NCI-H128 (cell line): ENCODE data around the gene LOXHD1.

Experiments
- DNase-seq: peaks from one replicate; lab custom pipeline; 2025; ENCODE audit not compliant: unreplicated experiment; lab: John Stamatoyannopoulos, UW

The LOXHD1 gene

DNA sequence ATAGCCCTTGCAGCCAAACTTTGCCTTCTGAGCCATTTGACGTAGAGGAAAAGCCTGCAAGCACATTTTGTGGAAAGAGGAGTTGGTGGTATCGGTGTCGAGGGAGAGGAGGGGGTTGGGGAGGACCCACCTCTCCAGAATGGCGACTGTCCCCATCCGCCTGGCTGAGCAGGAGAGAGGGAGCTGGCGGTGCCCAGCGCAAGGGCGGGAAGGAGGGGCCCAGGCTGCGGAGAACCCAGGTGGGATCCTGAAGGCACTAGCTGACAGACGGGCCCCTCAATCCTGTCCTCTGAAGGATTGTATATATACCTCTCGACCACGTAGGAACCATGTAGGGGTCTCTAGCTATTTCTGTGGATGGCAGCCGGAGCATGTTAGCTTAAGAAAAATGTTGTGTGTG is 200.3 kb downstream of the LOXHD1 start:
- no peak for DNase-seq

DNA sequence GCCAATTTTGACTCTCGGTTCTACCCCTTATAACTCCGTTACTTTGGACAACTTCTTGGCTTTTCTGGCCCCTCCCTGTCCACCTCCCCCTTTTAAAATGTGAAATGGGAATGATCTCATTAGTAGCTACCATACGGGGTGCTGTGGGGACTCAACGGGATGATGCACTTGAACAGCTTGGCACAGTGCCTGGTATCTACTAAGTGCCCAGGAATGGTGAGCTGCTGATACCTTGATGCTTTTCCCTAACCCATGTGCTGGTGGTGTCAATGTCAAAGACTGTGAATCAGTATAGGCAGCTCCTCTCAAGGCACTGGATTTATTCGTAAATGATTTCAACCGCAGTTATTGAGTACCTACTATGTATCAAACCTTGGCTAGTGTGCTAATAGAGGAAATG is 204.2 kb downstream of the LOXHD1 start:
- DNase-seq: no peak

DNA sequence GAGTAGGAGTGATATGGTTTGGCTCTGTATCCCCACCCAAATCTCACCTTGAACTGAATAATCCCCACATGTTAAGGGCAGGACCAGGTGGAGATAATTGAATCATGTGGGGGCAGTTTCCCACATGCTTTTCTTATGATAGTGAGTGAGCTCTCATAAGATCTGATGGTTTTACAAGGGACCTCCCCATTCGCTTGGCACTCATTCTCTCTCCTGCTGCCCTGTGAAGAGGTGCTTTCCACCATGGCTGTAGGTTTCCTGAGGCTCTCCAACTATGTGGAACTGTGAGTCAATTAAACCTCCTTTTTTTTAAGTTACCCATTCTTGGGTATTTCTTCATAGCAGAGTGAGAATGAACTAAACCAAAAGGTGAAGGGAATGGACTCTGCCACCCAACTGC is 207.5 kb downstream of the LOXHD1 start:
- DNase-seq: no peak

DNA sequence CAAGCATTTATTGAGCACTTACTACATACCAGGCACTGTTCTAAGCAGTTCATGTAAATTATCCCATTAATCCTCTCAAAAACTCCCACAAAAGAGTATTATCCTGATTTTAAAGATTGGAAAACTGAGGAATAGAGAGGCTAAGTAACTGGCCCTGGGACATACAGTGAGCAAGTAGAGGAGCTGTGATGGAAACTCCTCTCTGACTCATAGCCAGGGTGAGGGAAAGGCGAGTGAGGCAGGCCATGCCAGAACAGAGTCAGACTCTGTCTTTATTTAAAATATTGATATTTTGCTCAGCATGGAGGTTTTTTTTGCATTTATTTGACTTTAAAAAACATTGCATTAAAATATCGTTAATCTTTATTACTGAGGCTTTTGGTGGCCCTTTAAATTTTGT is 208.0 kb downstream of the LOXHD1 start:
- no peak for DNase-seq

DNA sequence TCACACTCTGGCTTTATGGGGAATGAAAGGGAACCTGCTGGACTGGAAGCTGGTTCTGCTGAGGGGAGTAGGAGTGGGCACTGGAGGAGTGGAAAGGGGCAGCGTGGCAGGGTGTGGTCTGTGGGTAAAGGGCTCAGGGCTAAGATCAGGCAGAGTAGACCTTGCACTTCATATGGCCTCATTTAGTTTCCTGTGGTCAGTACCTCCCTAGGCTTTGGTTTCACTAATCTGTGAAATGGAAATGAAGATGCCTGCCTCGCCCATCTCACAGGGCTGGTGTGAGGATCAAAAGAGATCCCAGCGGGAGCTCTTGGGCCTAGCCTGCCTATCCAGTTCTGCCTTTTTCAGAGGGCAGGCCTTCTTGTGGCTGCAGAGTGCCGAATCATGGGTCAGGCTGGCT is 208.7 kb downstream of the LOXHD1 start:
- no peak for DNase-seq

DNA sequence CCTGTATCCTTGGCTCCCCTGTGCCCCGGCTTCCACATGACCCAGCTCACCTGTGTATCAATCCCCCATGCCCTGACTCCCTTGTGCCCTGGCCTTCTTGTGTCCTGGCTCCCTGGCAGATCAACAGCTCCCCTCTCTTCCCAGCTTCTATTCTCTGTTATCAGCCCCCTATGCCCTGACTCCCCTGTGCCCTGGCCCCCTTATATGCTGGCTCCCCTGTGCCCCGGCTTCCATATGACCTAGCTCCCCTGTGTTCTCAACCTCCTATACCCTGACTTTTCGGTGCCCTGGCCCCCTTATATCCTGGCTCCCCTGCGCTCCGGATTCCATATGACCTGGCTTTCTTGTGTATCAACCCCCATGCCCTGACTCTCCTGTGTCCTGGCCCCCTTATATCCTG is 209.2 kb downstream of the LOXHD1 start:
- no peak for DNase-seq

DNA sequence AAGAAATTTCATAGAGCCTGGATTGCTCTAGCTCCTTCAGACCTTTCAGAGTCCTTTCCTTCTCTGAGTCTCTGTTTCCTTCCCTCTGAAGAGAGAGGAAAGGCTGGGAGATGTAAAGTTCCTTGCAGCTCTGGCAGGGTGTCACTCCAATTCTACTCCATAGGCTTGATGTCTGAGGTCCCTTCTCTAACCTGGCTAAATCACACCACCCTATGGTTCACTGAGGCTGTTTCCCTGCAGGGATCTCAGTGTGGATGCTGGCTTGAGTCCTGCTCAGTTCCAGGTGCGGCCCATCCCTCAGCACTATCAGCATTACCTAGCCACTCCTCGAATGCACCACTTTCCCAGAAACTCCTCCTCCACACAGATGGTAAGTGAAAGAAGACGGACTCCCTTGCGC is 209.7 kb downstream of the LOXHD1 start:
- no peak for DNase-seq

DNA sequence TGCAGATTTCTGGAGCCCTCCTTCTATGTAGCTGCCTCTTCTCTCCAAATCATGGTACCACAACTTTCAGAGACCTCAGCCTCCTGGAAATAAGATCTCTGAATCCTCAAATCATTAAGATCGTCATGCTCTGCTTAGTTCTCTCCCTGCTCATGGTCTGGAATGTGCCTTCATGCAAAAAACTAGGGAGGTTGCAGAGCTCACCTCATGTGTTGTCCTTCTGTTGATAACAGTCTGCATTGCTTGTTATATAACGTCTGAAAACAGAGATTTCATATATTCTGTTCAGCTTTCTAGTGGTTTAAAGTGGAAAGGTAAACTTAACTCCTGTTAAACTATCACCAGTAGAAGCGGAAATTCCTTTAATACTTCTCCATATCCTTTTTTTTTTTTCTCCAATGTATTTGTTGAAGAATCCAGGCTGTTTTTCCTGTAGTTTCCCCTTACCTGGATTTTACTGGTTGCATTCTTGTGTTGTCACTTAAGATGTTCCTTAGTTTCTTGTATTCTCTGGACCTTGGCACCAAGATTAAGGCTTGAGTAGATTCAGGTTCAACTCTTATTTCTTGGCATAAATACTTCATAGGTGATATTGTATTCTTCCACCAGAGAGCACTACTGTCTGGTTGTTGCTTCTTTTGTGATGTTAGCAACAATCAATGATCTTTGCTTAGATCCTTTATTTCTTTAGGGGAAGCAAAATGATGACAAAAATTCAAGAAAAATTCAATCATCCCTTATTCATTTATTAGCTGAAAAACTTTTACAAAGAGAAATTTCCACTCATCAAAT is 211.3 kb downstream of the LOXHD1 start:
- DNase-seq: no peak

DNA sequence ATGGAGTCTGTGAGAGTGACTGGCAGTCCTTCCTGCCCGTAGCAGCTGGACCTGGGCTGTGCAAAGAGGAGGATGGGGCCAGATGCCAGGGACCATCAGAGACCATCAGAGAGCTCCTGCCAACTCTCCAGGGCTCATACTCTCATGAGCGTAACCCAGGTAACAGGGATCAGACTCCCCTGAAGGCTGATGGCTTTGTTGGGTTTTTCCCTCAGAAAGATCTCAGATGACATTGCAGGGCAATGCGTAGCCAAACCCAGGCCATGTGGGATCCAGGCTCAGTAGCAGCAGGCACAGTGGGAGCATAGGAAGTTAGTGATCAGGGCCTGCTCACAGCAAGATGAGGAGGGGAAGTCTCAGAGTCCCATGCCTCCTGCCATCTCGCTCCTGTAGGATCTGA is 218.0 kb downstream of the LOXHD1 start:
- DNase-seq: no peak

DNA sequence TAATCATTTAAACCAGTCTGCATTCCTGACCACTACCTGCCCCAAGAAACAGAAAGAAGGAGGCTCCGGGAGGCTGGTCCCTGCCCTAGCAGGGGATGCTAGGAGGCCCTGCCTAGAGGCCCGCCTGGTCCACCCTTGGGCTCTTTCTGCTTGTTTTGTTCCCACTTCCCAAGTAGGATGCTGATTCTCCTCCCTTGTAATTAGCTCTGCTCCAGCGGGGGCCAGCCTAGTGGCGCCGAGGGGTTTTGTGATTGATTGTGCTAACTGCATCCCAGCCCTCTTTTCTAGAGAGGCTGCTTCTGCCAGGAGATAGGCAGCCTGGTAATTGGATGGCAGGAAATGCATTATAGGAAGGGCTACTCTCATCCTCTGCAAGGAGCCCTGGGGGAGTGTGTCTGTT is 220.0 kb downstream of the LOXHD1 start:
- no peak for DNase-seq

DNA sequence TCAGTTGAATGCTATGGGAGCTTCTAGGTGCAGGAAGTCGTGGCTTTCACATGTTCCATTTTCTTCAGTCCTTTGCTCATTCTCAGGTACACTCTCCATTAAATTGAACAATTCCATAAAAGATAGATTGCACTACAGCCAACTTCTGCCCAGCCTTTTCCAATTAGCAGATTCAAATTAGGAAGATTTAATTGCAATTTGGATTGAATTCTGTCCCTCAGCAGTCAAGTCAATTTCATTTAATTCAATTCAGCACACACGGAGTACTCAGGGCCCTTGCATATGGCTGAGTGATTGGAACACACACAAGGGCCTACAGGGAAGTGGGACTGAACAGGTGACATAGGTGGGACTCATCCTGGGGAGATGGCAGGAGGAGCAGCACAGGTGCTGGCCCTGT is 220.4 kb downstream of the LOXHD1 start:
- no peak for DNase-seq

DNA sequence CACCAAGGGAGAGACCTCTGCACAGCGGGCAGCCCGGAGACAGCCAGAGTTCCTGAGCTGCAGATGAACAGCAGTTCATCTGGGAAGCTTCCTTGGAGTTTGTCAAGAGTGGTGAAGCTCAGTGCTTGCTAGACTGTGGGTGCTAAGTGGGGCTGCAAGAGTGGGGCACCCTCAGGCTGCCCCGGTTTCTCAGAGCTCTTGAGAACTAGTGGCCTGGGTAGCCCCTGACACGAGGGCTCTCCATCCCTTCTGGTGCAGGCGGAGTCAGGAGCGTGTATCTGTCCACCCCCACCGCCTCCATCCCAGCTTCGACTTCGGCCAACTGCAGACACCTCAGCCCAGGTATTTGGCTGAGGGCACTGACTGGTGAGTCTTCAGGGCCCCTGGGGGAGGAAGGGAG is 222.0 kb downstream of the LOXHD1 start:
- DNase-seq: no peak

DNA sequence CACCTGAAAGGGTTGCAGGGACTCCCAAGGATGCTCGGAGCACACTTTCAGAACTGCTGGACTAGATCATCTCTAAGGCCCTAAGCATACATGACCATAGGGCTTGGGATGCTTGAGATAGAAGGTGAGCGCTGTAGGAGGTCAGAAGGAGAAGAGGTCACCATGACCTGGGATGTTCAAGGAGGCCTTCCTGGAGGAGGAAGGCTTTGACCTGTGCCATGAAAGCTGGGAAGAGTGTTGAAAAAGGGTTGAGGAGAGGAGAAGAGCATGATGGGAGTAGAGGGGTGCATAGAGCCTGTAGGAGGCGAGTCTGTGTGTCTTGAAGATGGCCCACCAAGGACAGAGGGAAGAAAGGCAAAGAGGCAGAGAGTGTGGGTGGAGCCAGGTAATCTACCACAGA is 222.4 kb downstream of the LOXHD1 start:
- DNase-seq: no peak

DNA sequence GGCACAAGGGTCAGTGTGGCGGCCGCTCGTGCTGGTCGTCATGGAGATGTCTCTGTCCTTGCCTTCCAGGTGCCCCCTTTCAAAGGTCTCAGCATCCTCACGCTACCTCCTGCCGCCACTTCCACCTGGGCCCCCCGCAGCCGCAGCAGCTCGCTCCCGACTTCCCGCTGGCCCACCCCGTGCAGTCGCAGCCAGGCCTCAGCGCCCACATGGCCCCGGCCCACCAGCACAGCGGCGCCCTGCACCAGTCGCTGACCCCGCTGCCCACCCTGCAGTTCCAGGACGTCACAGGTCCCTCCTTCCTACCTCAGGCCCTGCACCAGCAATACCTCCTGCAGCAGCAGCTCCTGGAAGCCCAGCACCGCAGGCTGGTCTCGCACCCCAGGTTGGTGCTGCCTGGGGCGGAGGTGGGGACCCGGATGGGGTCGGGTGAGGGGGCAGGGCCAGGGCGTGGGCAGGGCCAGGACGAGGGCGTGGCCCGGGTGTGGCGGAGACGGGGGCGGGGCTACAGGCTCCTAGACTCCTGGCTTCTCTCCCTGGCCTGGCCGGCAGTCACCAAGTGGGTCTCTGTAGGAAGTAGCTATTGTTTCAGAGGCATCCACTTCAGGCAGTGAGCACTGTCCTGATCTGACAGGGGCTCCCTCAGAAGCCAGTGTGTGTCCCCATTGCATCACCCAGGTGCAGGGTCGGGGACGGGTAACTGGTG is 223.7 kb downstream of the LOXHD1 start:
- DNase-seq: no peak

DNA sequence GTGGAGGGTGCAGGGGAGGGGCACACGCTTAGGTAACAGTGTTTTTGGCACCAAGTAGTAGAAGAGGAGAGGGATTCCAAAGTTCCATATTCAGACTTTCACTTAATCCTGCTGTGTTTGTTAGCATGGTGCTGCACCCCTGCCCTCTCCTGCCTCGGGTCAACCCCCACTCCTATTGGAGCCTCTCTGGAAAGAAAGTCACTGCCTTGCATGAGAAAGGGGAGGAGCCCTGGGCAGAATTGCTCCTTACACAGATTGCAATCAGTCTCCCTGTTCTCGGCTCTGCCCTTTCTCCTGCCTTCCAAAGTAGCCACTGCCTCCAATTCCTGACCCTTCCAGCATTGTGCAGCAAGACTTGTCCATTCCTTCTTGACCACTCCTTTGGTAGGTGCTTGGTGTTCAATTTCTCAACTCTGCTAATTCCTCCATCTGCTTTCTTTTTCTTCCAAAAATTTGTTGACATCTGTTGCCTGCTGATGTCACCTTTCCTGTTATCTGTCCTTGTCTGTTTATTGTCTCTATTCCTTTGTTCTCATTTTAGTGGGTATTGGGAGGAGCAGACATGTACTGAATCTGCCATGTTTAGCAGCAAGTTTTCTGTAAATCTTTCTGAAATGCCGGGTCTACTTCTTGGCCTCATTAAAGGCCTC is 225.4 kb downstream of the LOXHD1 start:
- DNase-seq: no peak

DNA sequence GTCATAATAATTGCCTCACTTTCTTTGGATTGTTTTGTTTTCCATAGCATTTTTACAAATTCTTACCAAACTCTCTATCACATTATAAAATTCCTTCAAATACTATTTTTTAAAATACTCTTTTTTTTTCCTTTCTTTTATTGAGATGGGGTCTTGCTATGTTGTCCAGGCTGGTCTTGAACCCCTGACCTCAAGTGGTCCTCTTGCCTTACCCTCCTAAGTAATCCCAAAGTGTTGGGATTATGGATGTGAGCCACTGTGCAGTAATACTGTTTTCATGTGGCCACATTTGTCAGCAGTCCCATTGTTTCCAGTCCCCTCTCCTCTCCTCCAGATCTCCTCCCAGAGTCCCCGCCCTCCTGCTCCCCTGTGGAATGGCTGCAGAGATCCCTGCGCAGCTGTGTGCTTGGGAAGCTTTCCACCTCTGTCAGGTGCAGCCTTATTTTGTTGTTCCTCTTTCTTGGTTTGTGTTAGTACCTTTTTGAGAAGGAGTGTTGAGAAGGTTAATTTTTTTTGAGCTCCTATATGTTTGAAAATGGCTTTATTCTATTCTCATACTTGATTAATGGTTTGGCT is 227.3 kb downstream of the LOXHD1 start:
- no peak for DNase-seq

DNA sequence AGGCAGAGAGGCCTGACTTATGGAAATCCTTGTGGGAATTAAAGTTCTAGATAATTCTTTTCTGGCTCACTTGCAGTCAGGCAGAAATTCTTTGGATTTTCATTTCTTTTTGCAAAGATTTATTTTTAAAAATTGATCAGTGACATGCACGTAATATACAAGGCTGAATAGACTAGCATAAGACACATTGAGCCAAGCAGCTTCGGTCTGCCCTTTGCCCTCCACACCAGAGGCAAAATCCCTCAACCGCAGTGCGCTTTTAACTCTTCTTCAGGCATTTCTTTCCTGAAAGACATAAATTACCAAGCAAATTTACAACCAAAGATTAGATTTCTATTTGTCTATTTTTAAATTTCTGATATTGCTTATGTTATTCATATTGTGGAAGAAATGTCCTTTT is 227.9 kb downstream of the LOXHD1 start:
- DNase-seq: no peak

DNA sequence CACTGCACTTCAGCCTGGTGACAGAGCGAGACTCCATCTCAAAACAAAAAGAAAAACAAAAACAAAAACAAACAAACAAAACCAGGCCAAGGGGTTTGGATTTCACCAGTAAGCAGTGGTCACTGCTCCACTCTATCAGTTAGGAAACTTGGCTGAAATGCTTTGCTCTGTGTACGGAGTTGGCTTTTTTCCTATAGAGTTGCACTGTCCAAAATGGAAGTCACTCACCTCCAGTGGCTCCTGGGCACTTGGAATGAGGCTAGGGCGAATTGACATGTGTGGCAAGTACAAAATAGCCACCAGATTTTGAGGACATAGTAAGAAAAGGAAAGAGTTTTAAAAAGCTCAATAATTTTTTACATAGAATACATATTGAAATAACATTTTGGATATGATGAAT is 228.7 kb downstream of the LOXHD1 start:
- no peak for DNase-seq

DNA sequence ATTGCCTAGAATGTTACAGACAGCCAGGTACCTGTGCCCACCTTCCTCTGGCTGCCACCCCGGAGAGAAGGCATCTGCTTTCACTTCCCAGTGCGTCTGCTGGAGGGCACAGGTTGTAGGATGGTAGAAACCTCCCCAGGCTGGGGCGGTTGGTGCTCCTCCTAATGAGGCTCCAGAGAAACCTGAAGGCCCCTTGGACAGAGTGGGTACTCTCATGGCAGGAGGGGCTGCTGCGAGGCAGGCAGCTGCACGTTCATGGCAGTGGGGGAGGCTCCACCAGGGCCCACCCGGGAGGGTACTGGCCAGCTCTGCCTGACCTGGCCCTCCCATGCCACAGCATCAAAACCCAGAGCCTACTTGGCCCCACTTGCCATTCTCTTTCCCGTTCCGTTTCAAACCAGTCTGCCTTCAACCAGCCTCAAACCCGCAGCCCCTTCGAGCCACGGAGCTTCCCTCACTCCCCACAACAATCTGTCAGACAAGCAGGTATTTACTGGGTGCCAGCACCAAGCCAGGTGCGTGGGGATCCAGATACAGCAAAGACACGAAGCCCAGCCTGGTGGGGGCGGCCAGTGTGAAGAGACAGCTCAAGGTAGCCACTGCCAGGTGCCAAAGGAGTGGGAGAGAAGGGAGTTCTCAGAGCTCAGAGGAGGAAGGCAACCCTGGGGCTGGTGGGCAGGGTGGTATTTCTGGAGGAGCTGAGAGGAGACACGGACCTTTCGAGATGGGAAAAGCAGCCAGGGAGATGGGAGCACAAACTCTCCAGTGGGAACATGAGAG is 229.6 kb downstream of the LOXHD1 start:
- DNase-seq: no peak
